Activated naive CD8-positive, alpha-beta T cell treated with anti-CD3 and anti-CD28 coated beads for 36 hours (primary cell): ENCODE results near the gene TRIM63. TPM values are rescaled to one million over a fixed set of nuclear protein-coding genes. Genes with fewer than 3 reads are reported as not detected.

Experiments used
- DNase-seq: peaks from one replicate; pipeline ENCODE4 v3.0.0; 2021
- H3K27ac Mint-ChIP-seq: one replicate; pipeline ENCODE4 v1.8.0; 2022; ENCODE audit warnings: mild to moderate bottlenecking, moderate library complexity, mixed read lengths
- H3K27me3 Mint-ChIP-seq: one replicate; pipeline ENCODE4 v1.8.0; 2022; ENCODE audit warnings: mild to moderate bottlenecking, mixed read lengths
- H3K36me3 Mint-ChIP-seq: one replicate; pipeline ENCODE4 v1.8.0; 2021; ENCODE audit warnings: mild to moderate bottlenecking, mixed read lengths
- H3K4me1 Mint-ChIP-seq: one replicate; pipeline ENCODE4 v1.8.0; 2021; ENCODE audit warnings: mixed read lengths
- H3K4me3 Mint-ChIP-seq: one replicate; pipeline ENCODE4 v1.8.0; 2022; ENCODE audit warnings: mild to moderate bottlenecking, moderate library complexity, mixed read lengths
- H3K9me3 Mint-ChIP-seq: one replicate; pipeline ENCODE4 v1.8.0; 2022; ENCODE audit warnings: mixed read lengths
- total RNA-seq, 2 experiments: library from RNA; stranded (reverse); gene quantifications; one replicate each; pipeline ENCODE4 v1.2.3, GENCODE V29; 2021

The TRIM63 gene
- total RNA-seq, 2 experiments from 2014 or later: not detected

DNA sequence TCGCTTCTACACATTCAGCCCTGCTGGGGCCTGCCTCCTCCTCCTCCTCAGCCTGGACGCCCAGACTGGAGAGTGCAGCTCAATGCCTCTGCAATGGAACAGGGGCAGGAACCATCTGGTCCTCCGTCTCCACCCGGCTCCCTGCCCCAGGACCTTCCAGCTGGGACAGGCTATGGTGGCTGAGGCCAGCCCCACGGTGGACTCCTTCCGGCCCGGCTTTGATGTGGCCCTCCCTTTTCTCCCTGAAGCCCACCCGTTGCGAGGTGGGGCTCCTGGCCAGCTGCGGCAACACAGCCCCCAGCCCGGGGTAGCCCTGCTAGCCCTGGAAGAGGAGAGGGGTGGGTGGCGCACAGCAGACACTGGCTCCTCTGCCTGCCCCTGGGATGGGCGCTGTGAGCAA lies 44.4 kb downstream of the TRIM63 start:
- Mint-ChIP-seq H3K27me3 (peaks cover 4% of the 10 kb centered on the region), H3K9me3 (no peaks in the 10 kb centered on the region), H3K4me1 (peaks cover 8% of the 10 kb centered on the region), H3K27ac (no peak overlapping the region), H3K4me3 (no peak overlapping the region), H3K36me3 (no peaks in the 10 kb centered on the region)
- no peak for DNase-seq

GRCh38 chr1:26022404-26022779 lies 45.0 kb downstream of the TRIM63 start:
- peaks cover 4% of the 10 kb centered on the region for H3K27me3 Mint-ChIP-seq
- no peak for DNase-seq
- H3K9me3 Mint-ChIP-seq: no peaks in the 10 kb centered on the region
- no peak overlapping the region for H3K27ac Mint-ChIP-seq
- H3K4me3 Mint-ChIP-seq: no peak overlapping the region
- H3K4me1 Mint-ChIP-seq: peaks cover 8% of the 10 kb centered on the region
- H3K36me3 Mint-ChIP-seq: no peaks in the 10 kb centered on the region

DNA sequence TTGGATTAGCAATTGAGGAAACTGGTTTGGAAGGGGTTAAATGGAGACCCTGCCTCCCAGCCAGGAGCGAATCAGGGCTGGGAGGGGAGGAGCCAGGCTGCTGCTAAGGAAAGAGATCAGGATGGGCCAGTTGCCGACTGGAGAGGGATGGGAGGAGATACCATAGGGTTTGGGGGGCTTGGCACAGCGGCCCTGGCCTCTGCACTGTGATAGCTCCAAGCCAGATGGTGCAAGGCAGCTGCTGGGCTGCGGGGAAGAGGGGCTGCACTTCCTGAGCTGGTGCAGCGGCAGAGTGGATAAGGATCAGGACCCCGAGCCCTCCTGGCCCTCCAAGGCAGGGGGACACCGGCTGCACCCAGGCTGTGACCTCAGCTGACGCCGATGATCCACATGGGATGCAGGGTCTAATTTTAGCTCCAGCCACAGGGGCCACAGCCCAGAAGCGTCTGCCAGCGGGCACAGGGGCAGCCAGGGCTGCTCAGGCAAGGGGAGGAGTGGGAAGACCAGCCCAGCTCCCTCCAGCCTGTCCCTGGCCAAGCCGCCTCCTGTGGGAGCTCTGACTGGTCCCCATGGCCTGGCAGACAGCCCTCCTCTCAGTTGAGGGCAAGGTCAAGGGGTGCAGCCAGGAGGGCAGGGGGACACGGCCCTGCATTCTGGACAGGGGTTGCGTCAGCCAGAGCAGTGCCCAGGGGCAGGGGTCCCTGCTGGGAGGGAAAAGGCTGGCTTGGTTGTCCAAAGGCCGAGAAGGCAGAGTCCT lies 45.6 kb downstream of the TRIM63 start, which contains the start of gene EXTL1:
Gene EXTL1 (plus strand): TSS at position 129 of the 757 bp plus-strand sequence. CDS start 872 bp downstream, outside the sequence.
- Mint-ChIP-seq H3K9me3 (no peaks in the 10 kb centered on the region), H3K27ac (no peak within 1 kb of the TSS), H3K4me1 (peaks cover 14% of the 10 kb centered on the region), H3K4me3 (no peak within 1 kb of the TSS), H3K36me3 (no peaks in the 10 kb centered on the region), H3K27me3 (peaks cover 4% of the 10 kb centered on the region)
- DNase-seq: no peak

GRCh38 chr1:26020941-26021646 lies 46.3 kb downstream of the TRIM63 start:
- H3K9me3 Mint-ChIP-seq: no peaks in the 10 kb centered on the region
- peaks cover 4% of the 10 kb centered on the region for H3K27me3 Mint-ChIP-seq
- H3K27ac Mint-ChIP-seq: no peak overlapping the region
- no peaks in the 10 kb centered on the region for H3K36me3 Mint-ChIP-seq
- H3K4me3 Mint-ChIP-seq: no peak overlapping the region
- no peak for DNase-seq
- peaks cover 21% of the 10 kb centered on the region for H3K4me1 Mint-ChIP-seq

DNA sequence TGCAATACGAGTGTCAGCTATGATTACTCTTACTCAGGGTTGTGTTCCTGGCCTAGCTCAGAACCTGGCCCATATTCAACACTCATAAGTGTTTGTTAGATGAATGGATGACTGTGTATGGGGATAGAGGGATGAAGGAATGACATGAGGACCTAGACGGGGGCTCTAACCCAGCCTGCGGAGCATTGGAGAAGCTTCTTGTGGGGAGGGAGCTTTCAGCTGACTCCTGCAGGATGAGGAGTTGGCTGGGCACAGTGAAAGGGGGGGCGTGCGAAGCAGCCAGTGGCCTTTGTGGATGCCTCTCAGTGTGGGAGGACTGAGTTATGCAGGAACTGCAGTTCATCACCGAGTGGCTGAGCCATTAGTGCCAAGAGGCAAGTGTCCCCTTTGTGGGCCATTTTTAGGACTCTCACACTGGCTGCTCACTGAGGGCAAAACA lies 47.1 kb downstream of the TRIM63 start:
- Mint-ChIP-seq H3K4me1 (peaks cover 21% of the 10 kb centered on the region), H3K36me3 (no peaks in the 10 kb centered on the region), H3K27me3 (peaks cover 4% of the 10 kb centered on the region), H3K27ac (no peak overlapping the region), H3K9me3 (no peaks in the 10 kb centered on the region), H3K4me3 (no peak overlapping the region)
- DNase-seq: no peak

DNA sequence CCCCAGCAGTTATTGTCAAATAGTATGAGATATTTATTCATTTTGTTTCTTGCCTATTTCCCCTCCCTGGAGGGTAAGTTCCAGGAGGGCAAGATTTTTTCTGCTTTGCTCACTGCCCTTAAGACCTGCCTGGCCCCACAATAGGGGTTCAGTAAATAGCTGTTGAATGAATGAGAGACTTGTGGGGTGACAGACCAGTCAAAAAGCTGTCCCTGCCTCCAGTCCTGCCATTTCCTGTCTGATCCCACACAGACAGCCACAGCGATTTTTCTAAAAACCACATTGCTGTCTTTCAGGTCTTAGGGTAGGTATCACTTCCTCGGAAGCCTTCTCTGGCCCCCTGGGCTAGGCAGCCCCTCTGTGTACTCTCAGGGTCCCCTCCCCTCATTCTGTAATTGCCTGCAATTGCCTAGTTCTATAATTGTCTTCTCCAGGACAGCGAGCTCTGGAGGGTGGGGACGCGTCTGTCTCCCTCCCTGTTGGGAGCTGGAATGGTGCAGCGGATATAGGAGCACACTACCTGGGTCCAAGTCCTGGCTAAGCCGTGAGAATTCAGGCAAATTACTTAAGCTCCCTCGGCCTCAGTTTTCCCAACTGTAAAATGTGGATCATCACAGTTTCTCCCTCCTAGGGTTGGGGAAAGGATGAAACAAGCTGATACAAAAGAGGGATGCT lies 47.7 kb downstream of the TRIM63 start:
- Mint-ChIP-seq H3K9me3 (no peaks in the 10 kb centered on the region), H3K27me3 (peaks cover 4% of the 10 kb centered on the region), H3K4me1 (peaks cover 21% of the 10 kb centered on the region), H3K36me3 (no peaks in the 10 kb centered on the region), H3K27ac (no peak overlapping the region), H3K4me3 (no peak overlapping the region)
- DNase-seq: no peak

GRCh38 chr1:26017606-26018005 lies 49.8 kb downstream of the TRIM63 start:
- Mint-ChIP-seq H3K27ac (no peak overlapping the region), H3K36me3 (no peaks in the 10 kb centered on the region), H3K4me1 (peaks cover 21% of the 10 kb centered on the region), H3K9me3 (no peaks in the 10 kb centered on the region), H3K27me3 (peaks cover 4% of the 10 kb centered on the region), H3K4me3 (no peak overlapping the region)
- no peak for DNase-seq

DNA sequence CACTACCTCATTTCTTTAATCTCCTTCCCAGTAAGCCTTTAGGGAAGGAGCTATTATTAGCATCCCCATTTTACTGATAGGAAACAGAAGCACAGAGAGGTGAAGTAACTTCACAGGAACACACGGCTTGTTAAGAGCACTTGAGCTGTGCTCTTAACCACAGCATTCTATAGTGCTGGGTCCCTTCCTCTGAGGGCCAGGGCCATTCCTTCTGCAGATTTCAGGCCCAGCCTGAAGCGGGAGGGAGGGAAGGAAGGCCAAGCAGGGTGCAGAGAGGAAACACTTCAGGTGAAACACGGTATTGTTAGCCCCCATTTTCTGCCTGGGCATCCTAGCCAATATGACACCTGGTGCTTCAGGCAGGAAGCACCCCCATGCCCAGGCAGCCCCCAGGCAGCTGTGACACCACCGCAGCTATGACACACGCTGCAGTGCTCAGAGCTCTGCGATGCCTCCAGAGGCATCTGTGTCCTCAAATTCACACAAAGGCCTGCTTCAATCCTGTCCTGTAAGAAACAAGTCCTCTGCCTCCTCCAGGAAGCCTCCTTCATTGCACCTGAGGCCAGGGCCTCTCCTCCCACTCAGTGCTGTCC lies 50.4 kb downstream of the TRIM63 start:
- peak; percentile 26 for DNase-seq

GRCh38 chr1:26016258-26016952 lies 51.0 kb downstream of the TRIM63 start:
- DNase-seq: no peak
- Mint-ChIP-seq H3K4me1 (peaks cover 21% of the 10 kb centered on the region), H3K27me3 (peaks cover under 1% of the 10 kb centered on the region), H3K9me3 (no peaks in the 10 kb centered on the region), H3K36me3 (no peaks in the 10 kb centered on the region), H3K27ac (no peak overlapping the region), H3K4me3 (no peak overlapping the region)

More for the DNA sequence above, 50.4 kb downstream of the TRIM63 start:
- Mint-ChIP-seq H3K36me3 (no peaks in the 10 kb centered on the region), H3K27ac (no peak overlapping the region), H3K27me3 (peaks cover 4% of the 10 kb centered on the region), H3K9me3 (no peaks in the 10 kb centered on the region), H3K4me3 (no peak overlapping the region), H3K4me1 (peaks cover 21% of the 10 kb centered on the region)

GRCh38 chr1:26015358-26015757 lies 52.1 kb downstream of the TRIM63 start:
- H3K27ac Mint-ChIP-seq: no peak overlapping the region
- no peaks in the 10 kb centered on the region for H3K9me3 Mint-ChIP-seq
- no peak overlapping the region for H3K4me3 Mint-ChIP-seq
- no peaks in the 10 kb centered on the region for H3K36me3 Mint-ChIP-seq
- no peaks in the 10 kb centered on the region for H3K27me3 Mint-ChIP-seq
- no peak for DNase-seq
- H3K4me1 Mint-ChIP-seq: peaks cover 21% of the 10 kb centered on the region

GRCh38 chr1:26014179-26014578 lies 53.3 kb downstream of the TRIM63 start:
- no peaks in the 10 kb centered on the region for H3K9me3 Mint-ChIP-seq
- peaks cover 13% of the 10 kb centered on the region for H3K4me1 Mint-ChIP-seq
- no peaks in the 10 kb centered on the region for H3K27me3 Mint-ChIP-seq
- no peak for DNase-seq
- H3K27ac Mint-ChIP-seq: no peak overlapping the region
- no peak overlapping the region for H3K4me3 Mint-ChIP-seq
- no peaks in the 10 kb centered on the region for H3K36me3 Mint-ChIP-seq

DNA sequence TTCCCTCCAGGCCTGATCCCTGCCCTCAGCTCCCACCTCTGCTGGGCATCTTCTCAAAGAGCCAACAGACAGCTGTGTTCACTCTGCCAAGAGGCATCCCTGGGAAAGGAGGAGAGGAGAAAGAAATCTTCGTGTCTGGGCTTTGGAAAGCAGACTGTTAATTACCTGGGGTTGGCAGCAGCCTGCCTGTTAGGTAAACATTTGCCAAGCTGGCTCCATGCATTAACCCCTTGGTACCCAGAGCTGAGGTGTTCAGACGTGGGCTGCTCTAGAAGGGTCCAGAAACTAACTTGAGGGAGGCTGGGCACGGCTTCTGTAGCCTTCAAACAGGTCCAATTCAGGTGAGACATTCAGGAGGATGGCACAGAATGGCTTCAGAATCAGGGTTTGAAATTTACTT lies 54.6 kb downstream of the TRIM63 start:
- no peaks in the 10 kb centered on the region for H3K9me3 Mint-ChIP-seq
- DNase-seq: no peak
- no peaks in the 10 kb centered on the region for H3K36me3 Mint-ChIP-seq
- no peak overlapping the region for H3K4me3 Mint-ChIP-seq
- H3K27ac Mint-ChIP-seq: no peak overlapping the region
- no peaks in the 10 kb centered on the region for H3K27me3 Mint-ChIP-seq
- peaks cover 13% of the 10 kb centered on the region for H3K4me1 Mint-ChIP-seq

DNA sequence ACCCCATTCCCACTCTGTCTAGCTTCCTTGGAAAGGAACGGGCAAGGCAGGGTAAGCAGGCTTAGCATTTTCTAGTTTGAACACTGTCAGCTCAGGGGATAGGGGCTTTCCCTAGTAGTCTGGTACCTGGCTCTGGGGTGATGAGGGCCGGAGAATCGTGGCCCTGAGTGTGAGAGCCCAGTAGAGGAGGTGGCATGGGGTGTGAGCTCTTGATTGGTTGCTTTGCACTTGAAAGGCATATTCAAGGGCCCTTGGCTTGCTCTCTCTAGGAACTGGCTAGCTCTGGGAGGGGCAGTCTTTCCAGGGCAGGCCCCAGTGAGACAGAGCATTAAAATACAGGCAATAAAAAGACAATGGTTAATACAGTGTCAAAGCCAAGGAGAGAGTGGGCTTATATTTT lies 56.6 kb downstream of the TRIM63 start:
- no peak for DNase-seq
- H3K27me3 Mint-ChIP-seq: no peaks in the 10 kb centered on the region
- H3K9me3 Mint-ChIP-seq: no peaks in the 10 kb centered on the region
- no peaks in the 10 kb centered on the region for H3K36me3 Mint-ChIP-seq
- no peaks in the 10 kb centered on the region for H3K4me1 Mint-ChIP-seq
- no peak overlapping the region for H3K27ac Mint-ChIP-seq
- H3K4me3 Mint-ChIP-seq: no peak overlapping the region

GRCh38 chr1:26009796-26010447 lies 57.5 kb downstream of the TRIM63 start:
- Mint-ChIP-seq H3K36me3 (no peaks in the 10 kb centered on the region), H3K27me3 (no peaks in the 10 kb centered on the region), H3K4me3 (no peak overlapping the region), H3K27ac (no peak overlapping the region), H3K4me1 (no peaks in the 10 kb centered on the region), H3K9me3 (no peaks in the 10 kb centered on the region)
- DNase-seq: no peak
